ENCODE measurements around the gene UFD1. TPM values are rescaled to one million over a fixed set of nuclear protein-coding genes. Genes with fewer than 3 reads are reported as not detected.
A peak's percentile ranks its signal among the peaks of the same experiment; 100 is the strongest.

UFD1 gene
- total and polyA plus RNA-seq, 11 donors: 28.7 to 80.5 (median 43.0) TPM

DNA sequence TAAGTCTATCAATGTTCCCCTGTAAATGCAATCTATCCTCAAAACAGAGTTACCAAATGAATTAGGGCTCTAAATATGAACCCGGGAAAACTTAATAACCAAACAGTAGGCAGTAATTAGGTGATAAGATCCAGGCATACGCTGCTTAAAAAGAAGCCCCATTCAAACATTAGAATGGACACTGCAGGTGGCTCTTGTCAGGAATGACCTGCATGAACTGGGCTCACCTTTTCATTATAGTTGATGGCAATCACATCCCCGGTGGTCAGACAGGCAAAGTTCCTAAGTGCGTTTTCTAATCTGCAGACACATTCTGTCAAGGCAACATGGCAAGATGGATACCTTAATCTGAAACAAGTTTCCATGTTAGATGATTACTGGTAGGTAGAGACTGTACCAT lies 14.0 kb downstream of the UFD1 start:
- no peak for TF ChIP-seq POLR2A (IDR thresholded peaks at IDR 0.05)
- TF ChIP-seq, protein P1, sequence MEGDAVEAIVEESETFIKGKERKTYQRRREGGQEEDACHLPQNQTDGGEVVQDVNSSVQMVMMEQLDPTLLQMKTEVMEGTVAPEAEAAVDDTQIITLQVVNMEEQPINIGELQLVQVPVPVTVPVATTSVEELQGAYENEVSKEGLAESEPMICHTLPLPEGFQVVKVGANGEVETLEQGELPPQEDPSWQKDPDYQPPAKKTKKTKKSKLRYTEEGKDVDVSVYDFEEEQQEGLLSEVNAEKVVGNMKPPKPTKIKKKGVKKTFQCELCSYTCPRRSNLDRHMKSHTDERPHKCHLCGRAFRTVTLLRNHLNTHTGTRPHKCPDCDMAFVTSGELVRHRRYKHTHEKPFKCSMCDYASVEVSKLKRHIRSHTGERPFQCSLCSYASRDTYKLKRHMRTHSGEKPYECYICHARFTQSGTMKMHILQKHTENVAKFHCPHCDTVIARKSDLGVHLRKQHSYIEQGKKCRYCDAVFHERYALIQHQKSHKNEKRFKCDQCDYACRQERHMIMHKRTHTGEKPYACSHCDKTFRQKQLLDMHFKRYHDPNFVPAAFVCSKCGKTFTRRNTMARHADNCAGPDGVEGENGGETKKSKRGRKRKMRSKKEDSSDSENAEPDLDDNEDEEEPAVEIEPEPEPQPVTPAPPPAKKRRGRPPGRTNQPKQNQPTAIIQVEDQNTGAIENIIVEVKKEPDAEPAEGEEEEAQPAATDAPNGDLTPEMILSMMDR (IDR thresholded peaks at IDR 0.05): no peak
- Histone ChIP-seq H3K27me3 (no peaks in the 10 kb centered on the region), H3K27ac (no peak overlapping the region), H3K36me3 (peaks cover 2 to 100% (median 92%) of the 10 kb centered on the region in 9 donors), H3K4me3 (no peak overlapping the region), H3K9me3 (no peaks in the 10 kb centered on the region), H3K4me1 (peaks cover 0 to 7% (median 0%) of the 10 kb centered on the region in 12 donors)
- DNase-seq (no peak), ATAC-seq (no peak)
- 90 to 95% (median 92%) methylated on average over 4 of the region's 4 CpGs for WGBS, 4 donors
- intact Hi-C loops (cut with DNase I): loop anchor here in 1 of 10 donors (10.0 kb wide), 2 partner anchors 80 to 270 kb away; no protein-coding TSS in a partner anchor

DNA sequence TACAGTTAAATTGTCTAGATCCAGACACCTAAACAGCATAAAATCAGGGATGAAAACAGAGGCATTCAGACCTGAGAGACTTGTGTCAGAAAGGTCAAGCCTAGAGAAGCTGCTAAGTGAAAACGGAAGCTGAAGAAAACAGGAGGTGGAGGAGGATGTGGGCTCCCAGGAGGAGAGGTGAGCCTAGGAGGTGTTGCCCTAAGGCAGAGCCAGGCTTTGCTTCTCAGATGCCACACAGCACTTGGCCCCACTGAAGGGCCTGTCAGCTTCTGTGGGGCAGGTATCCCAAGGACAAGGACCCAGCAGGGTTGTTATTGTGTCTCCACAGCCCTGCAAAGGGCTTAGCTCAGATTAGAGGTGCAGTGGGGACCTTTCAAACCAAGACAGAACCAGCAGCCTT lies 14.4 kb downstream of the UFD1 start:
- peaks cover 0 to 7% (median 0%) of the 10 kb centered on the region in 12 donors for H3K4me1 ChIP-seq
- TF ChIP-seq POLR2A (IDR thresholded peaks at IDR 0.05): no peak
- TF ChIP-seq, protein P1 (IDR thresholded peaks at IDR 0.05): no peak
- peaks cover 2 to 100% (median 92%) of the 10 kb centered on the region in 9 donors for H3K36me3 ChIP-seq
- intact Hi-C loops (cut with DNase I): loop anchor here in 1 of 10 donors (10.0 kb wide), 2 partner anchors 80 to 270 kb away; no protein-coding TSS in a partner anchor
- ATAC-seq (no peak), DNase-seq (no peak)
- no peaks in the 10 kb centered on the region for H3K27me3 ChIP-seq
- no peaks in the 10 kb centered on the region for H3K9me3 ChIP-seq
- 58 to 79% (median 65%) methylated on average over 1 of the region's 1 CpG for WGBS, 4 donors
- H3K4me3 ChIP-seq: no peak overlapping the region
- no peak overlapping the region for H3K27ac ChIP-seq

DNA sequence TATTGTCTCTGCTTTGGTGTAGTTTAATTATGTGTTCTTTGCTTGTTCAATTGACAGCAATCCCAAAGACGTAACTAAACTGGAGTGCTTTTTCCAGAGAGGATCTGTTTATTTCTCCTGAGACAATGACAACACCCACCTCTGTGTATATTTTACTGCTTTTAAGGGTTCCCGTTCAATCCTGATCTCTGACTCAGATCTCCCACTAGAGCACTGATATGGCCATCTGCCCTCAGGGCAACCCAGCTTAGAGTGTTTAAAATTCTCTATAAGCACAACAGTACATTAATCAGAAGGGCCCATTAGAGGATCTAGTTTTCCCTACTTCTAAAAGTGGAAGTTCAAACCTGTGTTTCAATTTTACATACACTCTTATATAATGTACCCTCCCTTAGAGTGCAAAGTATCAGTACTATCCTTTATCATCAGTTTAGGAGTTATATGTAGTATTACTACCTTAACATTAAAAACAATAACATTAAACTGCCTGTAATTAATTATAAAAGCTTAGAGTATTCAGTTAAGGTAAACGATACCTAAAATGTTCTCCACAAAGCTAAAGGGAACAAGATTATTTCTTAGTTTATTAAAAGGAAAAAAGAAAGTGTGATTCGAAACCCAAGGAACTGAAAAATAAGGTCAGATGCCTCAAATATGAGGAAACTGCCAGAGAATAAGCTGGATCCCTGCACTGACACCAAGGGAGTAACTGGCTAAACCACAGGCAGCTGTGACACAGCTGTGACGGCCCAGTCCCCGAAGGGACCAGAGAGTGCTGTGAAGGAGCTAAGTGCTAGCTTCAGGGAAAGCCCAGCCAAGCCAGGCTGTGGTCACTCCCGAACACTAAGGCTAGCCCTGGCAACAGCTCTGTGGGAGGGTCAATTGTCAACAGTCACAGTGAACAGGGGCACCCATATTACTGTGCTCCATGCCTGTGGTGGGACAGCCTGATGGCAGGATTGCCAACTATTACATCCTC lies 15.2 kb downstream of the UFD1 start:
- ATAC-seq (peak; percentile 53 to 83 (median 72)), DNase-seq (peak in 2 of 5 donors; percentile 55 to 77)
- no peaks in the 10 kb centered on the region for H3K27me3 ChIP-seq
- H3K4me3 ChIP-seq: no peak overlapping the region
- no peak for TF ChIP-seq POLR2A (IDR thresholded peaks at IDR 0.05)
- TF ChIP-seq, protein P1 (IDR thresholded peaks at IDR 0.05): no peak
- H3K4me1 ChIP-seq: peaks cover 0 to 7% (median 0%) of the 10 kb centered on the region in 12 donors
- intact Hi-C loops (cut with DNase I): loop anchor here in 1 of 10 donors (10.0 kb wide), 2 partner anchors 79 to 269 kb away; no protein-coding TSS in a partner anchor
- H3K9me3 ChIP-seq: no peaks in the 10 kb centered on the region
- H3K36me3 ChIP-seq: peaks cover 2 to 100% (median 92%) of the 10 kb centered on the region in 9 donors
- WGBS, 4 donors: 65 to 77% (median 74%) methylated on average over 7 of the region's 7 CpGs
- H3K27ac ChIP-seq: peak overlapping the region in 1 of 12 donors; percentile 17

DNA sequence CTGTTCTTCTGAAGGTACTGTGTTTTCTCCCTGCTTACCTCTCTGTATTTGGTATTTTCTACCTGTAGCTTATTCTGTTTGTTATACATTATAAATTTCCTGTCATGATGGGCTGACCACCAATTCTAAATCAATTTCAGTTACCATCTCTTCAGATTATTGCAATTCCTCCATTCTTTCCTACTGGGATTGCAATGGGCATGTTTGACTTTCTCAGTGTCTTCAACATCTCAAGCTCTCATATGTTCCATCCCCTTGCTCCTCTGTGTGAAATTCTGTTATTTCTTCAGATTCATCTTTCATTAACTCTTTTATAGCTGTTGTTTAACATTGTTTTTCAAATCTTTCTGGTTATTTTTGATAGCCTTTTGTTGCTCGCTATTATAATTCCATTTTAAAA lies 16.0 kb downstream of the UFD1 start:
- 92 to 96% (median 93%) methylated on average over 1 of the region's 1 CpG for WGBS, 4 donors
- peaks cover 0 to 7% (median 0%) of the 10 kb centered on the region in 12 donors for H3K4me1 ChIP-seq
- no peaks in the 10 kb centered on the region for H3K9me3 ChIP-seq
- ATAC-seq (no peak), DNase-seq (no peak)
- H3K27me3 ChIP-seq: no peaks in the 10 kb centered on the region
- TF ChIP-seq, protein P1 (IDR thresholded peaks at IDR 0.05): no peak
- TF ChIP-seq POLR2A (IDR thresholded peaks at IDR 0.05): no peak
- peaks cover 2 to 100% (median 92%) of the 10 kb centered on the region in 9 donors for H3K36me3 ChIP-seq
- no peak overlapping the region for H3K4me3 ChIP-seq
- H3K27ac ChIP-seq: no peak overlapping the region
- intact Hi-C loops (cut with DNase I): loop anchor here in 1 of 10 donors (10.0 kb wide), 2 partner anchors 78 to 268 kb away; no protein-coding TSS in a partner anchor
